ENCODE measurements around the gene LRP1B.

The LRP1B gene

DNA sequence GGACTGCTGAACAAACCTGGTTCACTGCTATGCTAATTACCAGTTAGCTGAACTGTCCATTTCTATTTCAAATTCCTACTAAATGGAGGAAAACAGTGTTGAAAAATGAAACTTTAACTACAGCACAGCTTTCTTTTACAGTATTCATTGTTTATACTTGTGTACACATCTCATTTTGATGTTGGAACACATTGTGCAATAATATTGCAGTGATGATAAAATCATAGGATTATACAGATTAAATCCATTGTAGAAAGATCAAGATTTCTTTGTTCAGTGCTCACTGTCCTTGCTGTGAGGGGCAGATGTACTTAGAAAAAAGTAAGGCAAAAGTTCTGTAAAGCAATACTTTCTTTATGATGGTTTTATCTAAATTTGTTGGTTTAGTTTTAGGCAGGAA, 1055.1 kb downstream of the LRP1B start:
- no peak overlapping the region for H3K4me3 ChIP-seq (replicated peaks; ENCODE audit: low read depth, low read length)
- DNase-seq (ENCODE audit: extremely low read depth, low read depth) = no peak
- TF ChIP-seq, protein P1, sequence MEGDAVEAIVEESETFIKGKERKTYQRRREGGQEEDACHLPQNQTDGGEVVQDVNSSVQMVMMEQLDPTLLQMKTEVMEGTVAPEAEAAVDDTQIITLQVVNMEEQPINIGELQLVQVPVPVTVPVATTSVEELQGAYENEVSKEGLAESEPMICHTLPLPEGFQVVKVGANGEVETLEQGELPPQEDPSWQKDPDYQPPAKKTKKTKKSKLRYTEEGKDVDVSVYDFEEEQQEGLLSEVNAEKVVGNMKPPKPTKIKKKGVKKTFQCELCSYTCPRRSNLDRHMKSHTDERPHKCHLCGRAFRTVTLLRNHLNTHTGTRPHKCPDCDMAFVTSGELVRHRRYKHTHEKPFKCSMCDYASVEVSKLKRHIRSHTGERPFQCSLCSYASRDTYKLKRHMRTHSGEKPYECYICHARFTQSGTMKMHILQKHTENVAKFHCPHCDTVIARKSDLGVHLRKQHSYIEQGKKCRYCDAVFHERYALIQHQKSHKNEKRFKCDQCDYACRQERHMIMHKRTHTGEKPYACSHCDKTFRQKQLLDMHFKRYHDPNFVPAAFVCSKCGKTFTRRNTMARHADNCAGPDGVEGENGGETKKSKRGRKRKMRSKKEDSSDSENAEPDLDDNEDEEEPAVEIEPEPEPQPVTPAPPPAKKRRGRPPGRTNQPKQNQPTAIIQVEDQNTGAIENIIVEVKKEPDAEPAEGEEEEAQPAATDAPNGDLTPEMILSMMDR (IDR thresholded peaks at IDR 0.05; ENCODE audit: low read depth, low read length, missing control alignments) = no peak

GRCh38 chr2:141068053-141068682, 1062.6 kb downstream of the LRP1B start:
- TF ChIP-seq, protein P1 (IDR thresholded peaks at IDR 0.05; ENCODE audit: low read depth, low read length, missing control alignments) = no peak
- H3K4me3 ChIP-seq (replicated peaks; ENCODE audit: low read depth, low read length) = no peak overlapping the region

GRCh38 chr2:141065042-141065441, 1065.8 kb downstream of the LRP1B start:
- TF ChIP-seq, protein P1 (IDR thresholded peaks at IDR 0.05; ENCODE audit: low read depth, low read length, missing control alignments) = no peak
- no peak overlapping the region for H3K4me3 ChIP-seq (replicated peaks; ENCODE audit: low read depth, low read length)
- no peak for DNase-seq (ENCODE audit: extremely low read depth, low read depth)

More at GRCh38 chr2:141068053-141068682, 1062.6 kb downstream of the LRP1B start:
- DNase-seq (ENCODE audit: extremely low read depth, low read depth) = no peak

DNA sequence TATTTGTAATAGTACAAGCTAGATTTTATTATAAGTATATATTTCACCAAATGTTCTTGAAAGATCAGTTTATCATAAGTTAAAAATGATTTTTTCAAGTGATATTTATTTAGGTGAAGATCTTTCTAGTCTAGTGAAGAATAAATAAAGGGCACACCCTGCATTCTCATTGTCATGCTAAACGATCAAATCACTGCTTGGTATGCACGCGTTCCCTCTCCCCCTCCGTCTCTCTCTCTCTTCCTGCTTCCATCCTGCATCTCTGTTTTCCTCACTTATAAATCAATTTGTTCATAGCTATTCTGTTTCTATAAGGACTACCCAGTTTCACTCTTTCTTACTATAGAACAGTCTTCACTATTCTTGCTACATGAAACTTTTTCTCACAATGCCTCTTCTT, 1067.4 kb downstream of the LRP1B start:
- no peak for DNase-seq (ENCODE audit: extremely low read depth, low read depth)
- no peak overlapping the region for H3K4me3 ChIP-seq (replicated peaks; ENCODE audit: low read depth, low read length)
- TF ChIP-seq, protein P1 (IDR thresholded peaks at IDR 0.05; ENCODE audit: low read depth, low read length, missing control alignments) = no peak

- TF ChIP-seq, protein P1 (IDR thresholded peaks at IDR 0.05; ENCODE audit: low read depth, low read length, missing control alignments) = no peak
- no peak overlapping the region for H3K4me3 ChIP-seq (replicated peaks; ENCODE audit: low read depth, low read length)
- DNase-seq (ENCODE audit: extremely low read depth, low read depth) = no peak
These were observed 1068.4 kb downstream of the LRP1B start for GRCh38 chr2:141062443-141062842.

- DNase-seq (ENCODE audit: extremely low read depth, low read depth) = no peak
- TF ChIP-seq, protein P1 (IDR thresholded peaks at IDR 0.05; ENCODE audit: low read depth, low read length, missing control alignments) = no peak
- H3K4me3 ChIP-seq (replicated peaks; ENCODE audit: low read depth, low read length) = no peak overlapping the region
These were observed 1068.8 kb downstream of the LRP1B start for GRCh38 chr2:141062031-141062430.

DNA sequence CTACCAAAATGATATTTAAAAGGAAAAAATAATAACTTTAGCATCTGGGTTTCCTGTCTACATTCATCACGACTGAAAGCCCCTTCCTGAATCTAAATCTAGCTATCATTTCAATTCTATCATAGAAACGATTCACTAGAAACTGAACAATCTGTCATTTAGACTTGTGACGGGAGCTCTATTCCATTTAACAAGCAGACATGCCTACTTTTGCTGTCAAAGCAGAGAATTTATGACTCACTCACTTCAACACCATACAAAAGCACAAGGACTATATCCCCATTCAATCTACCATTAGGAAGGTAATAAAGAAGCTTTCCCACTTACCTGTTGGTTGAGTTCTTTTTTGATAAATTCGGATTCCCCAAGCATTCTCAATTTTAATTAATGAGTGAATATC, 1072.3 kb downstream of the LRP1B start:
- no peak for DNase-seq (ENCODE audit: extremely low read depth, low read depth)
- TF ChIP-seq, protein P1 (IDR thresholded peaks at IDR 0.05; ENCODE audit: low read depth, low read length, missing control alignments) = no peak
- no peak overlapping the region for H3K4me3 ChIP-seq (replicated peaks; ENCODE audit: low read depth, low read length)
